MG63 (cell line): ENCODE data around the gene KLHL29. TPM values are rescaled to one million over a fixed set of nuclear protein-coding genes. Genes with fewer than 3 reads are reported as not detected.
"Not testable (repeated sequence)": the region's sequence is repeated elsewhere in the genome, so short reads cannot be mapped to it uniquely, and the experiment has no call there.

Experiments used
- DNase-seq: peaks from one replicate; pipeline ENCODE4 v3.0.0-alpha.2; 2020
- H3K27me3 ChIP-seq: fragments of 250-450 bp; sonication (Bioruptor Pico); 2 replicates; pipeline ENCODE4 v1.5.1; 2020; ENCODE audit warnings: mild to moderate bottlenecking, moderate library complexity
- H3K36me3 ChIP-seq: fragments of 250-450 bp; sonication (Bioruptor Pico); 2 replicates; pipeline ENCODE4 v1.5.1; 2020; ENCODE audit warnings: mild to moderate bottlenecking, moderate library complexity
- H3K4me3 ChIP-seq: fragments of 250-450 bp; sonication (Bioruptor Pico); 2 replicates; pipeline ENCODE4 v1.5.1; 2020; ENCODE audit warnings: mild to moderate bottlenecking, moderate library complexity
- H3K9me3 ChIP-seq: fragments of 250-450 bp; sonication (Bioruptor Pico); 2 replicates; pipeline ENCODE4 v1.5.1; 2020; ENCODE audit warnings: mild to moderate bottlenecking, moderate library complexity
- total RNA-seq: library from RNA; depleted of rRNA; stranded (reverse); fragments of >200 nt; shearing (Covaris generic); gene quantifications from 2 replicates; pipeline ENCODE4 v1.2.3, GENCODE V29; 2014; ENCODE audit warnings: low replicate concordance

Gene KLHL29
- total RNA-seq, 1 experiment from 2014 or later, result 1.5 TPM

DNA sequence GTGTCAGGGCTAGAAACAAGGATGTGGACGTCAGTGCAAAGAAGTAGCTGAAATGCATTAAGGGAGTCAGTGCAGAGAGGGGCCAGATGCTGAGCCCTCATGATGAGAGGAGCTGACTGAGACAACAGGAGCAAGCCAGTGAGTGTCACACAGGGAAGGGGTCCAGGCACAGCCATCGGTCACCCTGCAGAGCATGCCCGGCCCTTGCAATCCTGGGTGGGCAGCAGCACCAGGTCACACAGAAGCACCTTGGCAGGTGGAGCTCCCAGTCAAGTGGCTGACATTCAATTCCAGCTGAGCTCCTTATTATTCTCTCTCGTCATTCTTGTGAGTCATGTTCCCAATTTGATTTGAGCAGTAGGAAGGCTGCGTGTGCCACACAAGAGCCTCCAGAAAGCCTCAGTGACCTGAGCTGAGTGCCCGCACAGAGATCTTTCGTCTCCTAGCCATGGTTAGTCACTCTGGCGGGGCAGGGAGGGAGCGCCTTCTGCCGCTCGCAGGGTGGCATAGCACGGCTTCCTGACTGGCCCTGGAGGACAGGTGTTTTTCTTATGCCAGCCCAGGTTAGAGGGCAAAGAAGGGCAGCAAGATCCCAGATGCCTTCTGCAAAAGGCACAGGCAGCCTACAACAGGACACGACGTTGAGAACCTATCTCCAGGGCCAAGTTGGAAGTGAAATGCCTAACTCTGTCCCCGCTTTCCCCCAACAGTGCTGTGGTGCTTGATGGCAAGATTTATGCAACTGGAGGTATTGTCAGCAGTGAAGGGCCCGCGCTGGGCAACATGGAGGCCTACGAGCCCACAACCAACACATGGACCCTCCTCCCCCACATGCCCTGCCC is 321.0 kb downstream of the KLHL29 start:
- Histone ChIP-seq H3K27me3 (no peaks in the 10 kb centered on the region), H3K9me3 (no peaks in the 10 kb centered on the region), H3K4me3 (no peak overlapping the region), H3K36me3 (peaks cover 2% of the 10 kb centered on the region; the same call in 1 of the 2 replicates)
- DNase-seq, result no peak

DNA sequence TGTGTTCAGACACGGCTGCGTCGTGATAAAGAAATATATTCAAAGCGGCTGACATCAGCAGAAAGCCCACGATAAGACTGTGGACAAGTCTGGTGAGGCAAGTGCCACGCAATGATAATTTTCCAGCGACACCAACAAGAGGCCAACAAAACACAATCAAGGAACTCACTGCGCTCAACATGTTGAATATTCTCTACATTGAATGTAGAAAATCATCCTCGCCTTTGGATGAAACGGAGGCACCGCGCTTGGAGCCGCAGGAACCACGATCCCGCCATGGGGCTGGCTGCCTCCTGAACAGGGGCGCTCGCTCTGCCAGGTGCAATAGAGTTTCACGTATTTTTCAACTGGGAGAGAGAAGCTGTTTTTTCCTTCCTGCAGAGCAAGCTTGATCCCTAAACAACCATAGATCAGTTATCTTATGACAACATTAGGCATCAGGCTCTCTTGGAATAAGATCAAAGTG is 321.7 kb downstream of the KLHL29 start:
- Histone ChIP-seq H3K27me3 (no peaks in the 10 kb centered on the region), H3K36me3 (peaks cover 2% of the 10 kb centered on the region; the same call in 1 of the 2 replicates), H3K4me3 (no peak overlapping the region), H3K9me3 (no peaks in the 10 kb centered on the region)
- DNase-seq, result no peak

DNA sequence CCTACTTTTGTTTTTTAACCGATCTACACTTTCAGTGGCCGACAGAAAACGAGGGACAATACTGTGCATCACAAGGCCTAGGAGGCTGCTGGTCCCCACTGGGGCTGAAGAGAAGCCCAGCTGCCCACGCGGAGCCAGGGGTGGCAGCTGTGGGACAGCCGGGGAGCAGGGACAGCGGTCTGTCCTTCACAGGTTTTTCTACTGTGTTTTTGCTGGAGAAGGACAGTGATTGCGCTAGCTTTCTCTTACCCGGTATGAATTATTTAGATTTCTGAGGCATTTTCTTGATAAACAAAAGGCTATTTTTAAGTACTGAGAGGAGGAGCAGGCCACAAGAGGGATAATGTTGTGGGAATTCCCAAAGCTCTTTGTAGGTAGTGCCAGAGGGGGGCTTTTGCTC is 322.1 kb downstream of the KLHL29 start:
- H3K27me3 ChIP-seq, result no peaks in the 10 kb centered on the region
- DNase-seq, result no peak
- peaks cover 2% of the 10 kb centered on the region; the same call in 1 of the 2 replicates for H3K36me3 ChIP-seq
- no peak overlapping the region for H3K4me3 ChIP-seq
- no peaks in the 10 kb centered on the region for H3K9me3 ChIP-seq

DNA sequence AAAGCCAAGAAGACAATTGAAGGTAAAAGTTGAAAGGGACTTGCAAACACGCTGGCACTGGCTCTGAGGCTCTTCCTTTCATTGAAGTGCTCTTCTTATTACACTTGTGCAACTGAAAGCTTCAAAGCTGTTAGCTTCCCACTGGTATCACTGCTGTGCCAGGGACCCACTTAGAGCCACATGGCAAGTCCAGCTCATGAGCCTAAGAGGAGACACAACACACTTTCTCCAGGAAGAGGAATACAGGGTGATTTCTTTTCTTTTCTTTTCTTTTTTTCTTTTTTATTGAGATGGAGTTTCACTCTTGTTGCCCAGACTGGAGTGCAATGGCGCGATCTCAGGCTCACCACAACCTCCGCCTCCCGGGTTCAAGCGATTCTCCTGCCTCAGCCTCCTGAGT is 323.8 kb downstream of the KLHL29 start:
- H3K9me3 ChIP-seq, result no peaks in the 10 kb centered on the region
- no peak for DNase-seq
- peaks cover 2% of the 10 kb centered on the region; the same call in 1 of the 2 replicates for H3K36me3 ChIP-seq
- H3K27me3 ChIP-seq, result no peaks in the 10 kb centered on the region
- no peak overlapping the region for H3K4me3 ChIP-seq

DNA sequence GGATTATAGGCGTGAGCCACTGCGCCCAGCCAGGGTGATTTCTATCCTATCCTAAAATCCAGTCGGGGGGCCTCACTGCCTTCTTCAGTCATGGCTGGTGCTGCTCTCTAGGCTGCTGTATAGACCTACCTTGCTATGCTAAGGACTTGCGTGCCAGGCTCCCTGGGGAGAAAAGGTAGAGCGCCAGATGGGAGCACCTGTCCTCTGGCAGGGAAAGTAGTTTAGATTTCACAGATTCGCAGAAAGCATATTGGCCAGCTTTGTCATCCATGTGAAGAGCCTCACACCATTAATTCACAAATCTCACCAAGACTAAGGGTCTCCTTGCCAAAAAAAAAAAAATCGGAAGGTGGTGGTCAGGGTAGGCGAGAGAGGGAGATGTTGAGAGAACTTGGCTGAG is 324.3 kb downstream of the KLHL29 start:
- no peak for DNase-seq
- Histone ChIP-seq H3K36me3 (peaks cover 2% of the 10 kb centered on the region; the same call in 1 of the 2 replicates), H3K4me3 (no peak overlapping the region), H3K9me3 (no peaks in the 10 kb centered on the region), H3K27me3 (no peaks in the 10 kb centered on the region)

DNA sequence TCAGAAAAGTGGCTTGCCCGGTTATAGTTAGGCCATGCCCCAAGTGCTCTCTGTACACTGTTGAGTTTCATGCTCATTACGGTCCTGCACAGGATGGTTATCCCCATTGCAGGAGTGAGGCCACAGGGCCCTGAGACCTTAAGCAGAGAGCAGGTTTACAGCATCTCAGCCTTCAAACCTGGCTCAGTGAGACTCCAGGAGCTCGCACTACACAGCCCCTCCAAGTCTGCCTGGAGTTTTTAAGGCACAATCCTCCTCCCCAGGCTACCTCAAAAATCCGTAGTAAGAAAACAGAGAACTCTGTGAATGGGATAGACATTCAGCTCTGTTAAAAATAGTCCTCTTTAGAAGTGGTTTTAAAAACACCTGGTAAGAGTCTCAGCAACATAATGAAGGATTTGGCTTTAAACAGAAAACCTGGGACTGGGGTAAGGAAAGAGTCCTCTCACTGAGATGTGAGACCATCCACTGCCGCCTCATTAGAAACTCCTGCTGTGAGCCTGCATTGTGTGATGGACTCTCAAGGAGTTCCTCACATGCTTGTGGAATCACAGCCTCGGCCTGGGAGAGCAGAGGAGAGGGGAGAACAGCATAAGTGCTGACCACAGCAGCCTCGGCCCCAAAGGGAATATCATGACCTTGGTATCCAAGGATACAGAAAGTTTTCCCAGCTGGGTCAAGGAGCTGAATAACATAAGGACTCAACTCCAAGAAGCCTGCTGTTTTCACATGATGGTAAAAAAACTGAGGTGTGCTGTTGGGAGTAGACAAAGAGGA is 327.2 kb downstream of the KLHL29 start:
- DNase-seq, result no peak
- no peaks in the 10 kb centered on the region for H3K9me3 ChIP-seq
- peaks cover 2% of the 10 kb centered on the region; the same call in 1 of the 2 replicates for H3K36me3 ChIP-seq
- H3K4me3 ChIP-seq, result no peak overlapping the region
- H3K27me3 ChIP-seq, result no peaks in the 10 kb centered on the region

DNA sequence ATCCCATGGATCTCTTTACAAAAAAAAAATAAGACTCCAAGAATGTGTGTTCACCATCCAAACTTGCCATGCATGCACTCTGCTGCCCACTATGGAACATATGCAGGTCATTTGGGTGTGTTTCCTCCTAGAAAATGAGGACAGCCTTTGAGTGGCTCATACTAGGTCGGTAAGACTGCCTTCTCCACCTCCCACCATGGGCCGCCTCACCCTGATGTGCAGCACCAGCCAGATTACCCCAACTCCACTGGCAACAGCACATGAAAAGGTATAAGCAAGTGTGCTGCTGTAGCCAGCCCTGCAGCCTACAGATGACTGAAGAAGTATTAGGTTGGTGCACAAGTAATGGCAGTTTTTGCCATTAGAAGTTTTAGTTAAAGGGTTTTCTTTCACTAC is 327.8 kb downstream of the KLHL29 start:
- no peaks in the 10 kb centered on the region for H3K27me3 ChIP-seq
- H3K9me3 ChIP-seq, result no peaks in the 10 kb centered on the region
- no peak for DNase-seq
- H3K4me3 ChIP-seq, result no peak overlapping the region
- peaks cover 2% of the 10 kb centered on the region; the same call in 1 of the 2 replicates for H3K36me3 ChIP-seq

DNA sequence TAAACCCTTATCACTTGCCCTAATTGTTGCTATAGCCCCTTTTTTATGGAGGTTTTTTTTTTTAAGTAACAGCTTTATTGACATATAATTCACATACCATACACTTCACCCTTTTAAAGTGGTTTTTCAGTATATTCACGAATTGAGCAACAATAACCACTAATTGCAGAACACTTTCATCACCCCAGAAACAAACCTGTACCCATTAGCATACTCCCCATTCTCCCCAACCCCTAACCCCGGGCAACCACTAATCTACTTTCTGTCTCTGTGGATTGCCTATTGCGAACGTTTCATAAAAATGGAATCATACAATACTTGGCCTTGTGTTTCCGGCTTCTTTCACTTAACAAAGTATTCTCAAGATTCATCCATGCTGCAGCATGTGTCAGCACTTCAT is 328.4 kb downstream of the KLHL29 start:
- Histone ChIP-seq H3K9me3 (no peaks in the 10 kb centered on the region), H3K36me3 (peaks cover 2% of the 10 kb centered on the region; the same call in 1 of the 2 replicates), H3K4me3 (no peak overlapping the region), H3K27me3 (no peaks in the 10 kb centered on the region)
- DNase-seq, result no peak

DNA sequence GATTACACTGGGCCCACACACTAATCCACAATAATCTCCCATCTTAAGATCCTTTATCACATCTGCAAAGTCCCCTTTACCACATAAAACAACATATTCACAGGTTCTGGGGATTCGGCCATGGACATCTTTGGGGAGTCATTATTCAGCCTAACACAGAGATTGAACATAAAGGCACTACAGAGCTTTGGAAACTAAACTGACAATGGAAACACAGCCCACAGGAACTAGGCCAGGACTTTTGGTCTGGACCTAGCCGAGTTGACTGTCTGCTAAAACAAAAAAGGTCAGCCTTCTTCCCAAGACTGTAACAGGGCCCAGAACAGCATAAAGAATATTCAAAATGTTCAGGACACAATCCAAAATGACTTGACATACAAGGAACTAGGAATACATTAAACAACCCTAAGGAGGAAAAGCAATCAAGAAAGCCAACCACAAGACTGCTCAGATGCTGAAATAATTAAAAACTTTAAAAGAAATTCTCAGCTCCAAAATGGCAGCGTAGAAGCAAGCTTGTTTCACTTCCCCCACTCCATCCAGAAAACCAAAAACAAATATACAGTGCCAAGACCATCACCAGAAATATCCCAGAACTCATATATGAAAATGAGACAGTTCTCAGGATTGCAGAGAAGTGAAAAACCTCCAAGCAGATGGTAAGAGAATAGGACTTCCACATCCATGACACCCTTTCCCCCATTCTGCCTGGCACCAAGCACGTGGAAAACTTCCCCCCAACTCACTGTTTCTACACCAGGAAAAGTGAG is 334.1 kb downstream of the KLHL29 start:
- Histone ChIP-seq H3K4me3 (no peak overlapping the region), H3K9me3 (peaks cover 10% of the 10 kb centered on the region), H3K27me3 (no peaks in the 10 kb centered on the region), H3K36me3 (no peaks in the 10 kb centered on the region; the same call in 1 of the 2 replicates)
- no peak for DNase-seq

DNA sequence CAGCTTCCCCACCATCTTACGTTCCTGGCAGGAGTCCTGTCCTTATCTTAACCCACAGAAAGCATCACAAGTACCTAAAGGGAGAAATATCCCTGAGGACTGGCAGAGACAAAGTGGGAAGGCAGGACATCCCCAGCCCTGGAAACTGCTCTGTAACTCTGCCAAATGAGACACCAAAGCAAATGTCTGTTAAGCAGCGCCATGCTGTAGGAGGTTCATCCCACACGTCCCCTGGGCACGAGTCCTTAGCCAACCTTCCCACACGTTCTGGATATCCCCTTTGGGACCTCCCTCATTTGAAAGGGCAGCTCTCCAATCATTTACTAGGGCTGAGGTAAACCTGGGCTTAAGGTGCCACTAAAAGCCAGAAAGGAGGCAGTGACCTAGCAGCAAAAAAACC is 334.7 kb downstream of the KLHL29 start:
- no peak for DNase-seq
- Histone ChIP-seq H3K36me3 (no peaks in the 10 kb centered on the region; the same call in 1 of the 2 replicates), H3K9me3 (peaks cover 10% of the 10 kb centered on the region), H3K27me3 (no peaks in the 10 kb centered on the region), H3K4me3 (no peak overlapping the region)

DNA sequence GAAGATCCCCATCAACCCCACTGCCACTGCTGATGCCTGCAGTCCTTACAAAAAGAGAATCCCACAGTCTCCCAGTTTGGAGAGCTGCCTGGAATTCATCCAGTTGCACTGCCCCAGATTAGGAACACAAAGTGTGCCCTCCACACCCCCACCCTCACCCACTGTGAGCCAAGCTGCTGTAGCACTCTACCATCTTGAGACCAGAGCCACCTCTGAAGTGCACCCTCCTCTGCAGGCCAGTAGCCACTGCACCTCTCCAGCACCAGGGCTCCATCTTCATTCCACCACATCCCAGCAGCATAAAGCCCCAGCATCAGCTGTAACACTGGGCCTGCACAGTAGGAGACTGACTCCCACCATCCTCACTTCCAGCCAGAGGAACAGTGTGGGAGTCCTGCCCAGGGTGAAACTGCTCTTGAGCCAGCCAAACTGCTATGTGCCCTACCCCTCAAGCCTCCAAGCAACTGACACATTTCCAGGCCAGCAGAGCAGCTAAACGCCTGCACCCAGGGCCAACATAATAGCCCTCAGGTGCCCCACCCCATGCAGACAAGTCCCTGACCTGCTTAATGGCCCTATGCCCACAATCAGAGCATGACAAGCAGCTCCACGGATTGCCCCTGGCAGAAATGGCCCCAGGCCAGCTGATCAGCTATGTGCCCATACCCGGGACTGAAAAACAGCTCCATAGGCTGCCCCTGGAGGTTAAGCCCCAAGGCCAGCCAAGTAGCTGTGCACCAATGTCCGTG is 335.9 kb downstream of the KLHL29 start:
- no peaks in the 10 kb centered on the region; the same call in 1 of the 2 replicates for H3K36me3 ChIP-seq
- no peak for DNase-seq
- peaks cover 10% of the 10 kb centered on the region for H3K9me3 ChIP-seq
- H3K27me3 ChIP-seq, result no peaks in the 10 kb centered on the region
- H3K4me3 ChIP-seq, result no peak overlapping the region

DNA sequence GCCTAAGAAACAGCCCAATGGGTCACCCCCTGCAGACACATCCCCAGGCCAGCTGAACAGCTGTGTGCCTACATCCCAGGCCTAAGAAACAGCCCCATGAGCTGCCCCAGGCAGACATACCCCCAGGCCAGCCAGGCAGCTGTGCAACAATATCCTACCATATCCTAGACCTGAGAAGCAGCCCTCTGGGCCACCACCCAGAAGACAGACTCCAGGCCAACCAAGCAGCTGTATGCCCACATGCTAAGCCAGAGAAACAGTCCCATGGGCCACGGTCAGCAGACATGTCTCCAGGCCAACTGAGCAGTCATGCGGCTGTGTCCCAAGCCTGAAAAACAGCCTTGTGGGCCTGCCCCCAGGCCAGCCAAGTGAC is 336.5 kb downstream of the KLHL29 start:
- no peak for DNase-seq
- Histone ChIP-seq H3K36me3 (no peaks in the 10 kb centered on the region; the same call in 1 of the 2 replicates), H3K9me3 (peaks cover 10% of the 10 kb centered on the region), H3K27me3 (no peaks in the 10 kb centered on the region), H3K4me3 (no peak overlapping the region)

DNA sequence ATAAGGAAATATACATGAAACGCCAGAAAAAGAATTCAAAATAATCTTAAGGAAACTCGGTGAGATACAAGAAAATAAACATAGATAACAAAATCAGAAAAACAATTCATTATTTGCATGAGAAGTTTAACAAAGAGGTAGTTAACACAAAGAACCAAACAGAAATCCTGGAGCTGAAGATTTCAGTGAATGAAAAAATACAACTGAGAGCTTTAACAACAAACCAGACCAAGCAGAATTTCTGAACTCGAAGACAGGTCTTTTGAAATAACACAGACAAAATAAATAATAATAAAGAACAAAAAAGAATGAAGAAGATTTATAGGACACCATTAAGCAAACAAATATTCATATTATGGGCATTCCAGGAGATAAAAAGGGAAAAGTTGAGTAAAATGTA is 337.3 kb downstream of the KLHL29 start:
- no peak for DNase-seq
- no peaks in the 10 kb centered on the region for H3K27me3 ChIP-seq
- H3K36me3 ChIP-seq, result no peaks in the 10 kb centered on the region; the same call in 1 of the 2 replicates
- H3K4me3 ChIP-seq, result no peak overlapping the region
- H3K9me3 ChIP-seq, result peaks cover 10% of the 10 kb centered on the region

DNA sequence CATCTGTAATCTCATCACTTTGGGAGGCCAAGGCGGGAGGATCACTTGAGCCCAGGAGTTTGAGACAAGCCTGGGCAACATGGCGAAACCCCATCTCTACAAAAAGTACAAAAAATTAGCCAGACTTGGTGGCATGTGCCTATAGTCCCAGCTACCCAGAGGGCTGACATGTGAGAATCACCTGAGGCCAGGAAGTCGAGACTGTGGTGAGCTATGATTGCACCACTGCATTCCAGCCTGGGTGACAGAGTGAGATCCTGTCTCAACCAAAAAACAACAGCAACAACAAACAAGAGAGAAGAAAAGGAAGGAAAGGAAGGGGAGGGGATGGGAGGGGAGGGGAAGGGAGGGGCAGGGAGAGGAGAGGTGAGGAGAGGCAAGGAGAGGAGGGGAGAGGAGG is 338.1 kb downstream of the KLHL29 start:
- DNase-seq, H3K36me3 ChIP-seq, H3K4me3 ChIP-seq, H3K27me3 ChIP-seq: not testable (repeated sequence)
- peaks cover 10% of the 10 kb centered on the region for H3K9me3 ChIP-seq

DNA sequence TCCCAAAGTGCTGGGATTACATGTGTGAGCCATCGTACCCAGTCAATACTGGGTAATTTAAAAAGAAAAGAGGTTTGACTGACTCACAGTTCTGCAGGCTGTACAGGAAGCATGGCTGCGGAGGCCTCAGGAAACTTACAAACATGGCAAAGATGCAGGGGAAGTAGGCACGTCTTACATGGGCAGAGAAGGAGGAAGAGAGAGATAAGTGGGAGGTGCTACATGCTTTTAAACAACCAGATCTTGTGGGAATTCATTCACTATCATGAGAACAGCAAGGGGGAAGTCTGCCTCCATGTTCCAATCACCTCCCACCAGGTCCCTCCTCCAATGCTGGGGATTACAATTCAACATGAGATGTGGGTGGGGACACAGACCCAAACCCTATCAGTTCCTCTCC is 349.4 kb downstream of the KLHL29 start:
- H3K9me3 ChIP-seq, result 0 out of 2 replicates have a peak, but pooled peaks cover 2% of the 10 kb centered on the region
- H3K4me3 ChIP-seq, result no peak overlapping the region
- H3K27me3 ChIP-seq, result no peaks in the 10 kb centered on the region
- no peak for DNase-seq
- no peaks in the 10 kb centered on the region; the same call in 1 of the 2 replicates for H3K36me3 ChIP-seq

DNA sequence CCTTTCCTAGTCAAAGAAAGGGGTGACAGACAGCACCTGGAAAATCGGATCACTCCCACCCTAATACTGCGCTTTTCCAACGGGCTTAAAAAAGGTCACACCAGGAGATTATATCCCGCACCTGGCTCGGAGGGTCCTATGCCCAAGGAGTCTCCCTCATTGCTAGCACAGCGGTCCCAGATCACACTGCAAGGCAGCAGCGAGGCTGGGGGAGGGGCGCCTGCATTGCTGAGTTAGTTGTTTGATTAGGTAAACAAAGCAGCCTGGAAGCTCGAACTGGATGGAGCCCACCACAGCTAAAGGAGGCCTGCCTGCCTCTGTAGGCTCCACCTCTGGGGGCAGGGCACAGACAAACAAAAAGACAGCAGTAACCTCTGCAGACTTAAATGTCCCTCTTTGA is 351.8 kb downstream of the KLHL29 start:
- H3K9me3 ChIP-seq, H3K4me3 ChIP-seq, DNase-seq, H3K36me3 ChIP-seq, H3K27me3 ChIP-seq: not testable (repeated sequence)
